Activated T-cell treated with anti-CD3 and anti-CD28 coated beads for 1 hour (primary cell): ENCODE measurements around the gene PRKD2.
"Not testable (repeated sequence)": the region's sequence is repeated elsewhere in the genome, so short reads cannot be mapped to it uniquely, and the experiment has no call there.

Source experiments
- DNase-seq: peaks from one replicate; pipeline ENCODE4 v3.0.0-alpha.2; 2020; ENCODE audit warnings: low read depth

The PRKD2 gene

GRCh38 chr19:46717034-46717715, at the start of gene PRKD2:
TSS of gene PRKD2 (minus strand) at chr19:46717114. CDS start at chr19:46716370, 744 bp downstream.
- peak; percentile 86 for DNase-seq

GRCh38 chr19:46764817-46765291, 47.9 kb upstream of the PRKD2 start:
- no peak for DNase-seq

- no peak for DNase-seq
These were observed 45.5 kb upstream of the PRKD2 start for GRCh38 chr19:46762245-46762890.

- no peak for DNase-seq
These were observed 44.5 kb upstream of the PRKD2 start for GRCh38 chr19:46761418-46761831.

GRCh38 chr19:46760897-46761296, 44.0 kb upstream of the PRKD2 start:
- DNase-seq, result not testable (repeated sequence)

GRCh38 chr19:46760363-46760762, 43.4 kb upstream of the PRKD2 start:
- DNase-seq, result no peak

GRCh38 chr19:46759817-46760333, 43.0 kb upstream of the PRKD2 start:
- DNase-seq, result no peak

GRCh38 chr19:46759206-46759605, 42.3 kb upstream of the PRKD2 start:
- DNase-seq, result no peak

GRCh38 chr19:46756544-46756888, 39.6 kb upstream of the PRKD2 start:
- DNase-seq, result no peak

- no peak for DNase-seq
These were observed 39.1 kb upstream of the PRKD2 start for GRCh38 chr19:46755853-46756543.

- DNase-seq, result no peak
These were observed 38.4 kb upstream of the PRKD2 start for GRCh38 chr19:46755077-46755852.

GRCh38 chr19:46753420-46754155, 36.7 kb upstream of the PRKD2 start:
- DNase-seq, result peak; percentile 60

GRCh38 chr19:46748325-46749109, 31.6 kb upstream of the PRKD2 start:
- peak; percentile 74 for DNase-seq

GRCh38 chr19:46746281-46747057, 29.6 kb upstream of the PRKD2 start, which contains the start of gene STRN4:
TSS of gene STRN4 (minus strand) at chr19:46746450. CDS start at chr19:46746430, 20 bp downstream.
- peak; percentile 55 for DNase-seq

GRCh38 chr19:46745521-46746280, 28.8 kb upstream of the PRKD2 start, which contains the start of gene FKRP:
TSS of gene FKRP (plus strand) at chr19:46746057. CDS start at chr19:46755451, 9,394 bp downstream.
- DNase-seq, result peak; percentile 22

- DNase-seq, result no peak
These were observed 28.1 kb upstream of the PRKD2 start for GRCh38 chr19:46745030-46745429.

GRCh38 chr19:46744005-46744691, 27.2 kb upstream of the PRKD2 start:
- no peak for DNase-seq

GRCh38 chr19:46742926-46743480, 26.1 kb upstream of the PRKD2 start:
- DNase-seq, result no peak
